Left lung (tissue), 10 donors: Measurements from ENCODE around the gene RIC3. TPM values are rescaled to one million over a fixed set of nuclear protein-coding genes. Genes with fewer than 3 reads are reported as not detected.

Source experiments
- ATAC-seq: fragments of 200-7000 bp; cut with Tn5 transposase; one replicate; pipeline ENCODE4 v1.9.1; 2020; ENCODE audit warnings: moderate library complexity
- DNase-seq, 4 donors: peaks; one replicate each; pipeline ENCODE4 v3.0.0-alpha.2; 2013 to 2020
- H3K27ac ChIP-seq, 2 donors: fragments of 200-600 bp; sonication (generic) in 1 of 2; one replicate each; pipeline versions ENCODE4 v1.5.0 to v1.8.0; 2020 to 2021
- H3K27me3 ChIP-seq, 2 donors: fragments of 200-600 bp; sonication (generic) in 1 of 2; one replicate each; pipeline versions ENCODE4 v1.5.0 to v1.8.0; 2020 to 2021
- H3K36me3 ChIP-seq, 2 donors: fragments of 200-600 bp; sonication (generic) in 1 of 2; one replicate each; pipeline versions ENCODE4 v1.5.0 to v1.8.0; 2020 to 2021
- H3K4me1 ChIP-seq, 2 donors: fragments of 200-600 bp; one replicate each; pipeline ENCODE4 v1.8.0; 2021
- H3K4me3 ChIP-seq, 2 donors: fragments of 200-600 bp; sonication (generic) in 1 of 2; one replicate each; pipeline versions ENCODE4 v1.5.0 to v1.8.0; 2020 to 2021; ENCODE audit warnings: mild to moderate bottlenecking in 1 of 2
- H3K9me3 ChIP-seq, 2 donors: fragments of 200-600 bp; sonication (generic) in 1 of 2; one replicate each; pipeline versions ENCODE4 v1.5.0 to v1.8.0; 2020 to 2021
- intact Hi-C, 2 donors: fragments of 100-400 bp; cut with DNase I; formaldehyde crosslinking; loops; one replicate each; pipeline versions ENCODE4 v1.11.2 to v1.14.2; 2022
- polyA plus RNA-seq, 6 donors: library from polyadenylated mRNA; unstranded; fragments of 120-200 nt; gene quantifications; one replicate each; pipeline ENCODE4 v1.2.1, GENCODE V29; 2013; ENCODE audit not compliant: insufficient read length in 6 of 6
- total RNA-seq, 2 donors: library from RNA; stranded (reverse); fragmentation: NEBNext Ultra II Directional; extraction: Animal tissue kit (Norgen Biotek cat#: 25700); gene quantifications; one replicate each; pipeline ENCODE4 v1.2.1, GENCODE V29; 2021
- TF ChIP-seq, protein P1 (sequence below), 2 donors: fragments of 200-600 bp; sonication (generic) in 1 of 2; IDR thresholded peaks; one replicate each; pipeline versions ENCODE4 v1.5.0 to v1.8.0; 2021; ENCODE audit warnings: antibody characterized with exemption in 2 of 2
- donor health status: DM: no; HTN: yes; CAD: no.
- donor health status: DM: no; HTN: no; CAD: no.

Gene RIC3
- total and polyA plus RNA-seq, 8 donors: 2.2 to 8.6 (median 3.2) TPM

DNA sequence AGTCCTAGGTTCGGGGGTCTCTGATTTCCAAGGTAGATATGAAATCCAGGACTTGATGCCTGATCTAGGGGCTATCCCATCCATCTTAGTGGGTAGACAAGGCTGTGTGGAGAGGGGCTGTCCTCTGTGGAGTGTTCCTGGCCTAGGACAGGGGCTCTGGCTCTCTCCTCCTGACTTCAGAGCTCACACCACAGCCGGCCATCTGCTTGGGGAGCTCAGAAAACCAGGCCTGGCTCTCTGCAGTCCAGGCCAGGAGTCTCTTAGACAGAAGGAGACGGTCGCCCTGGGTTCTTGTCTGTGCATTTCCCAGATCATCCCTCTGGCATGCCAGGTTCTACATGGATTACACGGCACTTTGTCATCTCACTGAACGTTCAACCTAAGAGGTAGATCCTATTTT, 69.9 kb downstream of the RIC3 start:
- intact Hi-C loops: loop anchor here in 1 of 2 donors (5.0 kb wide), 1 partner anchor 92 kb away; no protein-coding TSS in a partner anchor
- TF ChIP-seq, protein P1, sequence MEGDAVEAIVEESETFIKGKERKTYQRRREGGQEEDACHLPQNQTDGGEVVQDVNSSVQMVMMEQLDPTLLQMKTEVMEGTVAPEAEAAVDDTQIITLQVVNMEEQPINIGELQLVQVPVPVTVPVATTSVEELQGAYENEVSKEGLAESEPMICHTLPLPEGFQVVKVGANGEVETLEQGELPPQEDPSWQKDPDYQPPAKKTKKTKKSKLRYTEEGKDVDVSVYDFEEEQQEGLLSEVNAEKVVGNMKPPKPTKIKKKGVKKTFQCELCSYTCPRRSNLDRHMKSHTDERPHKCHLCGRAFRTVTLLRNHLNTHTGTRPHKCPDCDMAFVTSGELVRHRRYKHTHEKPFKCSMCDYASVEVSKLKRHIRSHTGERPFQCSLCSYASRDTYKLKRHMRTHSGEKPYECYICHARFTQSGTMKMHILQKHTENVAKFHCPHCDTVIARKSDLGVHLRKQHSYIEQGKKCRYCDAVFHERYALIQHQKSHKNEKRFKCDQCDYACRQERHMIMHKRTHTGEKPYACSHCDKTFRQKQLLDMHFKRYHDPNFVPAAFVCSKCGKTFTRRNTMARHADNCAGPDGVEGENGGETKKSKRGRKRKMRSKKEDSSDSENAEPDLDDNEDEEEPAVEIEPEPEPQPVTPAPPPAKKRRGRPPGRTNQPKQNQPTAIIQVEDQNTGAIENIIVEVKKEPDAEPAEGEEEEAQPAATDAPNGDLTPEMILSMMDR (IDR thresholded peaks at IDR 0.05): no peak

DNA sequence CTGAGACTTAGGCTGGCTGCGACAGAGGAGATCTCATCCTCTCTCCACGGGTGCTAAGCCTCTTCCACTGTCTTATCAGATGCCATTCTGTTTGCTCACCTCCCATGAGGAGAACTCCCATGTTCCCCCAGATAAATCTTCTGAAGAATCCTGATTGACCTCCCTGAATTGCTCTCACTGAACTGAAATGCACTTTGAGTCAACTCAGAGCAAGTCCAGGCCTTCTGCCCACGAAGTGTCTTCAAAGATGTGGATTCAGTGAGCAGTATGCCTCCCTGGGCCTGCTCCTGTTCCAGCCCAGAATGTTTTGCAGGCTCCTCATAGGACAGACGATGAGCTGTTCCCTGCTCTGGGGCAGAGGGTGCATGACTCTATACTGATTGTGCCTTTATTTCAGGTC, 70.5 kb downstream of the RIC3 start:
- intact Hi-C loops: loop anchor here in 1 of 2 donors (5.0 kb wide), 1 partner anchor 91 kb away; no protein-coding TSS in a partner anchor
- H3K27ac ChIP-seq: no peak overlapping the region
- no peaks in the 10 kb centered on the region for H3K9me3 ChIP-seq
- H3K4me1 ChIP-seq: no peaks in the 10 kb centered on the region
- no peaks in the 10 kb centered on the region for H3K36me3 ChIP-seq
- ATAC-seq (no peak), DNase-seq (no peak)
- no peak overlapping the region for H3K4me3 ChIP-seq
- no peaks in the 10 kb centered on the region for H3K27me3 ChIP-seq
- TF ChIP-seq, protein P1 (IDR thresholded peaks at IDR 0.05): no peak

More for the DNA sequence above, 69.9 kb downstream of the RIC3 start:
- DNase-seq (no peak), ATAC-seq (no peak)
- Histone ChIP-seq H3K27ac (no peak overlapping the region), H3K4me3 (no peak overlapping the region), H3K36me3 (no peaks in the 10 kb centered on the region), H3K9me3 (no peaks in the 10 kb centered on the region), H3K27me3 (no peaks in the 10 kb centered on the region), H3K4me1 (no peaks in the 10 kb centered on the region)

DNA sequence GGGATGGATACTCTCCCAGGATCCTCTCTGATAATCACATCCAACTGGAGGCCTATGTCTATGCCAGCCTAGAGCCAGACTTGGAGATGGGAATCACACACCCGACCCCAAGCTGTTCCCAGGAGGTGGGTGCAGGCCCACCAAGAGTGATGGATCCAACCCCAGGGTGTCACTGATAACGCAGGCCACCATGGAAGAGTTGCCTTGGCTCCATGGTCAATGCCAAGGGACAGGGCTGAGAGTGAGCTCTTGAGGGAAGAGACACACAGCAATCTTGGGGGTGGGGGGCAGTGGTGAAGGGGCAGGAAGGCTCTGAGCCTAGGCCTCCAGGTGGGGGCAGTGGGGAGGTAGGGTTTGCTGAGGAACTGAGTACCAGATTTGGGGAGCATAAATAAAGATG, 70.9 kb downstream of the RIC3 start:
- ATAC-seq: no peak
- intact Hi-C loops: loop anchor here in 1 of 2 donors (5.0 kb wide), 1 partner anchor 91 kb away; no protein-coding TSS in a partner anchor
- Histone ChIP-seq H3K4me3 (no peak overlapping the region), H3K36me3 (no peaks in the 10 kb centered on the region), H3K27me3 (no peaks in the 10 kb centered on the region), H3K9me3 (no peaks in the 10 kb centered on the region), H3K27ac (no peak overlapping the region), H3K4me1 (no peaks in the 10 kb centered on the region)
- TF ChIP-seq, protein P1 (IDR thresholded peaks at IDR 0.05): no peak
- DNase-seq: no peak

DNA sequence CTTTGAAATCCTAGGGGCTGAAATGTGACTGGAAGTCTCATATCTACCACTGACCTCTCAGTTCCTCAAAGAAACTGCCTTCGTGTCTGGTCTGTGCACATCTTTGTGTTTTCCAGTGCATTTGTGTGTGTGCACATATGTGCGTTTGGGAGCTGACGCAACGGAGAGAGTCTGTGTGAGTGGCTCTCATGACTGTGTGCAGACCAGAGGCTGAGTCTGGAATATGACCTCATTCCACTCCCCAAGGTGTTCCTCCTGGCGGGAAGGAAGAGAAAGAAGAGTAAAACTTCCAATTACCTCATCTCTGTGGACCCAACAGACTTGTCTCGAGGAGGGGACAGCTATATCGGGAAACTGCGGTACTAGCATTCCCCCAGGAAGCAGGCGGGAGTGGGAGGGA, 71.4 kb downstream of the RIC3 start:
- Histone ChIP-seq H3K4me1 (no peaks in the 10 kb centered on the region), H3K36me3 (no peaks in the 10 kb centered on the region), H3K4me3 (no peak overlapping the region), H3K27me3 (no peaks in the 10 kb centered on the region), H3K9me3 (no peaks in the 10 kb centered on the region), H3K27ac (no peak overlapping the region)
- no peak for DNase-seq
- no peak for ATAC-seq
- intact Hi-C loops: loop anchor here in 1 of 2 donors (5.0 kb wide), 1 partner anchor 90 kb away; no protein-coding TSS in a partner anchor
- TF ChIP-seq, protein P1 (IDR thresholded peaks at IDR 0.05): no peak

DNA sequence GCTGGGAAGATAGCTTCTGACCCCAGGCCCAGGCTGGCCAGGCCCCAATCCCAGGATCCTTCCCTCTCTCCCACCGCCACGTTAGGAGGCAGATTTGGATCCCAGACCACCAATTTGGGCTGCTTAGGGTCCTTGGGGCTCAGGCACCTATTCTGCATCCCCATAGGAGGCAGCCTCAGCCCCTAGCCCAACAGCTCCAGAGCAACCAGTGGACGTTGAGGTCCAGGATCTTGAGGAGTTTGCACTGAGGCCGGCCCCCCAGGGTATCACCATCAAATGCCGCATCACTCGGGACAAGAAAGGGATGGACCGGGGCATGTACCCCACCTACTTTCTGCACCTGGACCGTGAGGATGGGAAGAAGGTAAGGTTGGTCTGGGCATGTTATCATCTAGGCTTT, 71.8 kb downstream of the RIC3 start:
- Histone ChIP-seq H3K36me3 (no peaks in the 10 kb centered on the region), H3K9me3 (no peaks in the 10 kb centered on the region), H3K27me3 (no peaks in the 10 kb centered on the region), H3K27ac (no peak overlapping the region), H3K4me3 (no peak overlapping the region), H3K4me1 (no peaks in the 10 kb centered on the region)
- no peak for ATAC-seq
- DNase-seq: no peak
- TF ChIP-seq, protein P1 (IDR thresholded peaks at IDR 0.05): no peak
- intact Hi-C loops: loop anchor here in 1 of 2 donors (5.0 kb wide), 1 partner anchor 90 kb away; no protein-coding TSS in a partner anchor
